Aorta (tissue), 5 donors: ENCODE data around the gene TTBK2. TPM values are rescaled to one million over a fixed set of nuclear protein-coding genes. Genes with fewer than 3 reads are reported as not detected.
"Not testable (repeated sequence)": the region's sequence is repeated elsewhere in the genome, so short reads cannot be mapped to it uniquely, and the experiment has no call there.

Experiments
- ATAC-seq: fragments of 200-7000 bp; cut with Tn5 transposase; one replicate; pipeline ENCODE4 v1.9.1; 2022; ENCODE audit warnings: moderate library complexity; ENCODE audit not compliant: low FRiP score
- DNase-seq, 2 donors: peaks; one replicate each; pipeline ENCODE4 v3.0.0-alpha.2; 2020
- H3K27ac ChIP-seq, 2 donors: one replicate each; pipeline ENCODE4 v1.5.1; 2013; ENCODE audit warnings: low read length in 2 of 2, mild to moderate bottlenecking in 2 of 2, moderate library complexity in 2 of 2, control low read depth in 1 of 2, inconsistent platforms in 1 of 2, low read depth in 1 of 2
- H3K27me3 ChIP-seq, 2 donors: one replicate each; pipeline ENCODE4 v1.6.1; 2013; ENCODE audit warnings: control low read depth in 1 of 2, low read length in 1 of 2, mild to moderate bottlenecking in 1 of 2, moderate library complexity in 1 of 2; ENCODE audit not compliant: insufficient read depth in 2 of 2, control insufficient read depth in 1 of 2
- H3K36me3 ChIP-seq, 2 donors: one replicate each; pipeline ENCODE4 v1.6.1; 2013; ENCODE audit warnings: control low read depth in 1 of 2, low read length in 1 of 2, mild to moderate bottlenecking in 1 of 2; ENCODE audit not compliant: insufficient read depth in 2 of 2, control insufficient read depth in 1 of 2
- H3K4me1 ChIP-seq, 2 donors: one replicate each; pipeline ENCODE4 v1.6.1; 2013; ENCODE audit warnings: low read length in 2 of 2, control low read depth in 1 of 2, mild to moderate bottlenecking in 1 of 2, moderate library complexity in 1 of 2; ENCODE audit not compliant: insufficient read depth in 2 of 2, control insufficient read depth in 1 of 2
- H3K4me3 ChIP-seq, 2 donors: one replicate each; pipeline ENCODE4 v1.5.1; 2013; ENCODE audit warnings: low read length in 2 of 2, control low read depth in 1 of 2, mild to moderate bottlenecking in 1 of 2
- H3K9me3 ChIP-seq: one replicate; pipeline ENCODE4 v1.6.1; 2013; ENCODE audit warnings: mild to moderate bottlenecking, low read length; ENCODE audit not compliant: control insufficient read depth
- WGBS, 2 donors: extraction: QIAGEN DNeasy Blood & Tissue Kit; methylation state at CpG; one replicate each; pipeline ENCODE4 v1.1.7; 2013; 5-methylcytosine and 5-hydroxymethylcytosine counted together
- intact Hi-C, 2 donors: fragments of 100-400 bp; cut with DNase I; formaldehyde crosslinking; loops; one replicate each; pipeline versions ENCODE4 v1.14.2 to v1.15.0; 2022
- long read RNA-seq, 2 donors: library from polyadenylated mRNA; unstranded; transcript quantifications; one replicate each; pipeline ENCODE4 v2.0.0, GENCODE V29; 2020 to 2021
- polyA plus RNA-seq, 2 donors: library from polyadenylated mRNA; stranded (reverse); fragments of 200-250 nt; gene quantifications; one replicate each; pipeline ENCODE4 v1.2.3, GENCODE V29; 2013
- total RNA-seq, 2 donors: library from RNA; stranded (reverse); fragmentation: NEBNext Ultra II Directional; extraction: Animal tissue kit (Norgen Biotek cat#: 25700); gene quantifications; one replicate each; pipeline ENCODE4 v1.2.1, GENCODE V29; 2021
- donor health status: healthy with polysubstance abuse.
- donor health status: Bipolar disorder and iron deficiency.
- donor health status: DM: no; HTN: no; CAD: no.
- donor health status: DM: no; HTN: no; CAD: no.
- donor health status: DM: yes; HTN: yes; CAD: no.

TTBK2 gene
- total RNA-seq: 10 to 100 TPM; 34.4 to 37.6 TPM
- 10 to 100 TPM in 1 of 2 donors, 1 to 10 TPM in 1; 7.2 to 11.3 TPM for polyA plus RNA-seq
- long read RNA-seq, donor 1, partial matches to known transcripts: 1 of 14 reads
- long read RNA-seq, donor 1, other reads (novel, unspliced or antisense): 12 of 14 reads
- long read RNA-seq, donor 2, partial matches to known transcripts: 2 of 17 reads
- long read RNA-seq, donor 2, other reads (novel, unspliced or antisense): 15 of 17 reads

- intact Hi-C loops: loop anchor here (5.0 kb wide), 1 partner anchor 118 kb away; no protein-coding TSS in a partner anchor
- H3K36me3 ChIP-seq: no peaks in the 10 kb centered on the region
- peaks cover 0 to 4% of the 10 kb centered on the region in 2 donors for H3K4me1 ChIP-seq
- H3K27ac ChIP-seq: peak within 1 kb of the TSS; percentile 49 to 66
- H3K27me3 ChIP-seq: no peaks in the 10 kb centered on the region
- DNase-seq (peak; percentile 99), ATAC-seq (peak; percentile 99)
- peak within 1 kb of the TSS; percentile 73 to 86 for H3K4me3 ChIP-seq
- no peaks in the 10 kb centered on the region for H3K9me3 ChIP-seq
- 0% methylated on average over 49 to 72 of the region's 72 CpGs for WGBS, 2 donors
Measured at GRCh38 chr15:42920519-42921341, at the start of gene TTBK2. Gene TTBK2, minus strand, starts transcription at chr15:42920778. Its CDS starts 42,161 bp downstream, at chr15:42878617.

GRCh38 chr15:42964476-42964875, 43.9 kb upstream of the TTBK2 start:
- DNase-seq (no peak), ATAC-seq (no peak)
- Histone ChIP-seq H3K27ac (no peak overlapping the region), H3K9me3 (no peaks in the 10 kb centered on the region), H3K27me3 (no peaks in the 10 kb centered on the region), H3K4me1 (no peaks in the 10 kb centered on the region), H3K4me3 (no peak overlapping the region), H3K36me3 (peaks cover 12 to 23% of the 10 kb centered on the region in 2 donors)
- intact Hi-C loops: no loop called here
- 95 to 96% methylated on average over 5 of the region's 5 CpGs for WGBS, 2 donors

GRCh38 chr15:42955518-42955917, 34.9 kb upstream of the TTBK2 start:
- intact Hi-C loops: no loop called here
- peaks cover 9 to 12% of the 10 kb centered on the region in 2 donors for H3K36me3 ChIP-seq
- H3K27ac ChIP-seq: no peak overlapping the region
- peaks cover 0 to 1% of the 10 kb centered on the region in 2 donors for H3K4me1 ChIP-seq
- no peak for ATAC-seq
- H3K9me3 ChIP-seq: peaks cover 2% of the 10 kb centered on the region
- H3K4me3 ChIP-seq: no peak overlapping the region
- H3K27me3 ChIP-seq: no peaks in the 10 kb centered on the region
- DNase-seq: no peak

- Histone ChIP-seq H3K36me3 (peaks cover 6% of the 10 kb centered on the region in 2 donors), H3K27ac (no peak overlapping the region), H3K9me3 (peaks cover 2% of the 10 kb centered on the region), H3K4me1 (peaks cover 0 to 1% of the 10 kb centered on the region in 2 donors), H3K4me3 (no peak overlapping the region), H3K27me3 (no peaks in the 10 kb centered on the region)
- DNase-seq: no peak
- WGBS, 2 donors: 92 to 94% methylated on average over 4 of the region's 4 CpGs
- intact Hi-C loops: no loop called here
- no peak for ATAC-seq
Measured at GRCh38 chr15:42954291-42954690, 33.7 kb upstream of the TTBK2 start.

DNA sequence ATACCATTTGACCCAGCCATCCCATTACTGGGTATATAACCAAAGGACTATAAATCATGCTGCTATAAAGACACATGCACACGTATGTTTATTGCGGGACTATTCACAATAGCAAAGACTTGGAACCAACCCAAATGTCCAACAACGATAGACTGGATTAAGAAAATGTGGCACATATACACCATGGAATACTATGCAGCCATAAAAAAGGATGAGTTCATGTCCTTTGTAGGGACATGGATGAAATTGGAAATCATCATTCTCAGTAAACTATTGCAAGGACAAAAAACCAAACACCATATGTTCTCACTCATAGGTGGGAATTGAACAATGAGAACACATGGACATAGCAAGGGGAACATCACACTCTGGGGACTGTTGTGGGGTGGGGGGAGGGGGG, 28.3 kb upstream of the TTBK2 start:
- H3K27ac ChIP-seq, H3K27me3 ChIP-seq, H3K4me3 ChIP-seq, H3K9me3 ChIP-seq, ATAC-seq, intact Hi-C loops, H3K4me1 ChIP-seq, DNase-seq: not testable (repeated sequence)
- WGBS, 2 donors: 96 to 98% methylated on average over 3 of the region's 3 CpGs
- H3K36me3 ChIP-seq: peaks cover 3 to 20% of the 10 kb centered on the region in 2 donors

DNA sequence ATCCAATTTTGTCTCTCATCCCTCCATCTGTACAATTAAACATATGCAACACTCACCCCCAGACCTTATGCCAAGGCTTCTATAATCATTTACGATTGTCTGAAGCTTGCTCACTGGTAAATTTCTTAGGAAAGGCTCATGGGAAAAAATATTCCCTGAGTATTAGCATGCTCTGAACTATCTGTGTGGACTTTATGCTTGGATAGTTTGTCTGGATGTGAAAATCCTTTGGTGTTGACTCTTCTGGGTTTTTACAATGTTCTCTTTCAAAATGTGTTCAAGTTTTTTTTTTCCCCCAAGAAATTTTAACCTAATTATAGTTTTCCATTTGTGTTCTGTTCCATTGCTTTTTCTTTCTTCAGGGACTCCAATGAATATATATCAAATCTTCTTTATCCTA, 19.9 kb upstream of the TTBK2 start:
- peaks cover 0 to 6% of the 10 kb centered on the region in 2 donors for H3K36me3 ChIP-seq
- H3K27me3 ChIP-seq: no peaks in the 10 kb centered on the region
- DNase-seq (no peak), ATAC-seq (no peak)
- H3K4me3 ChIP-seq: no peak overlapping the region
- WGBS, 2 donors: 77 to 78% methylated on average over 1 of the region's 1 CpG
- H3K9me3 ChIP-seq: no peaks in the 10 kb centered on the region
- H3K27ac ChIP-seq: no peak overlapping the region
- intact Hi-C loops: no loop called here
- H3K4me1 ChIP-seq: no peaks in the 10 kb centered on the region

GRCh38 chr15:42939841-42940240, 19.3 kb upstream of the TTBK2 start:
- no peaks in the 10 kb centered on the region for H3K4me1 ChIP-seq
- H3K36me3 ChIP-seq: no peaks in the 10 kb centered on the region
- 91 to 92% methylated on average over 8 of the region's 8 CpGs for WGBS, 2 donors
- ATAC-seq (no peak), DNase-seq (no peak)
- no peaks in the 10 kb centered on the region for H3K9me3 ChIP-seq
- no peak overlapping the region for H3K27ac ChIP-seq
- no peaks in the 10 kb centered on the region for H3K27me3 ChIP-seq
- no peak overlapping the region for H3K4me3 ChIP-seq
- intact Hi-C loops: no loop called here

DNA sequence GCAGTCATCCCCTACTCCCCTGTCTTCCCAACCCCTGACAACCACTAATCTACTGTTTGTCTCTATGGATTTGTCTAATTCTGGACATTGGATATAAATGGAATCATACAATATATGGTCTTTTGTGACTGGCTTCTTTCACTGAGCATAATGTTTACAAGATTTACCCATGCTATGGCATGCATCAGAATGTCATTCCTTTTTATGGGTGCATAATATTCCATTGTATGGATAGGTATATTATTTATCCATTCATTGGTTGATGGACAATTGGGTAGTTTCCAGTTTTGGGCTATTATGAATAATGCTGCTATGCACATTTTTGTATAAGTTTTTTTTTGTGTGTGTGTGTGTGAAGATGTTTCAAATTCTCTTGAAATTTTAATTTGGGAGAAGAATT, 16.6 kb upstream of the TTBK2 start:
- no peak for ATAC-seq
- no peaks in the 10 kb centered on the region for H3K36me3 ChIP-seq
- H3K4me1 ChIP-seq: no peaks in the 10 kb centered on the region
- no peaks in the 10 kb centered on the region for H3K27me3 ChIP-seq
- no peak for DNase-seq
- intact Hi-C loops: no loop called here
- no peaks in the 10 kb centered on the region for H3K9me3 ChIP-seq
- no peak overlapping the region for H3K4me3 ChIP-seq
- no peak overlapping the region for H3K27ac ChIP-seq
